ENCODE measurements around the gene SPAG6. TPM values are rescaled to one million over a fixed set of nuclear protein-coding genes. Genes with fewer than 3 reads are reported as not detected.

Gene SPAG6
- polyA plus RNA-seq, 3 donors: 0.11 to 0.13 TPM; not detected in 1

GRCh38 chr10:22342421-22342820 lies 2.9 kb upstream of the SPAG6 start:
- no peak for TF ChIP-seq CTCF (IDR thresholded peaks at IDR 0.05)
- Mint-ChIP-seq H3K27me3 (ENCODE audit: low read depth in 3 of 3) (peaks cover 80 to 91% (median 83%) of the 10 kb centered on the region in 3 donors), H3K4me1 (peaks cover 34% of the 10 kb centered on the region), H3K4me3 (peak overlapping the region in 1 of 2 donors; percentile 94), H3K9me3 (peaks cover 4 to 31% (median 21%) of the 10 kb centered on the region in 7 donors), H3K36me3 (peaks cover 1 to 23% of the 10 kb centered on the region in 2 donors), H3K27ac (no peak overlapping the region)
- no CpG with 5 or more reads among the region's 3 CpGs for WGBS (ENCODE audit: insufficient coverage)
- Histone ChIP-seq H3K27me3 (ENCODE audit: control insufficient read depth in 2 of 2, insufficient read depth in 2 of 2, low read length in 2 of 2) (peaks cover 78 to 90% of the 10 kb centered on the region in 2 donors), H2AFZ (ENCODE audit: insufficient read depth, low read depth, low read length, poor library complexity, severe bottlenecking) (no peak overlapping the region), H3K4me3 (replicated peaks in 1 of 3; ENCODE audit: low read depth in 2 of 3, low read length in 3 of 3) (no peak overlapping the region), H3K79me2 (ENCODE audit: insufficient read depth, low read length) (no peaks in the 10 kb centered on the region), H3K4me1 (ENCODE audit: control insufficient read depth in 1 of 2, insufficient read depth in 2 of 2, low read length in 2 of 2) (peaks cover 22 to 28% of the 10 kb centered on the region in 2 donors), H3K27ac (ENCODE audit: low read depth in 1 of 2, low read length in 2 of 2) (no peak overlapping the region), H3K9ac (ENCODE audit: insufficient read depth, low read length, poor library complexity, severe bottlenecking) (no peak overlapping the region), H3K9me3 (replicated peaks in 1 of 2; ENCODE audit: control insufficient read depth in 1 of 2, insufficient read depth in 1 of 2, low read length in 2 of 2) (peaks cover 4 to 40% of the 10 kb centered on the region in 2 donors), H3K4me2 (replicated peaks; ENCODE audit: extremely low read depth, low read length, poor library complexity, severe bottlenecking) (no peak overlapping the region), H4K20me1 (ENCODE audit: insufficient read depth, low read length) (no peaks in the 10 kb centered on the region), H3K36me3 (replicated peaks in 1 of 2; ENCODE audit: control insufficient read depth in 1 of 2, insufficient read depth in 2 of 2, low read length in 2 of 2) (no peaks in the 10 kb centered on the region)
- DNase-seq: no peak
- intact Hi-C loops (cut with micrococcal nuclease): loop anchor here (10.0 kb wide), 3 partner anchors 92 to 828 kb away; partner anchors contain the start of gene DNAJC1 (in 1 of the 2)

GRCh38 chr10:22343731-22344130 lies 1.6 kb upstream of the SPAG6 start:
- no CpG with 5 or more reads among the region's 3 CpGs for WGBS (ENCODE audit: insufficient coverage)
- no peak for TF ChIP-seq CTCF (IDR thresholded peaks at IDR 0.05)
- intact Hi-C loops (cut with micrococcal nuclease): loop anchor here (10.0 kb wide), 3 partner anchors 91 to 829 kb away; partner anchors contain the start of gene DNAJC1 (in 1 of the 2)

More at GRCh38 chr10:22343731-22344130, 1.6 kb upstream of the SPAG6 start:
- no peak overlapping the region for H3K9ac ChIP-seq (ENCODE audit: insufficient read depth, low read length, poor library complexity, severe bottlenecking)
- H3K4me3 ChIP-seq (replicated peaks in 1 of 3; ENCODE audit: low read depth in 2 of 3, low read length in 3 of 3): no peak overlapping the region
- Mint-ChIP-seq H3K4me3 (peak overlapping the region in 1 of 2 donors; percentile 87), H3K27me3 (ENCODE audit: low read depth in 3 of 3) (peaks cover 75 to 89% (median 81%) of the 10 kb centered on the region in 3 donors), H3K9me3 (peaks cover 4 to 29% (median 21%) of the 10 kb centered on the region in 7 donors), H3K27ac (no peak overlapping the region), H3K4me1 (peaks cover 30% of the 10 kb centered on the region), H3K36me3 (peaks cover 0 to 21% of the 10 kb centered on the region in 2 donors)
- H3K27me3 ChIP-seq (ENCODE audit: control insufficient read depth in 2 of 2, insufficient read depth in 2 of 2, low read length in 2 of 2): peaks cover 68 to 89% of the 10 kb centered on the region in 2 donors
- peaks cover 22 to 28% of the 10 kb centered on the region in 2 donors for H3K4me1 ChIP-seq (ENCODE audit: control insufficient read depth in 1 of 2, insufficient read depth in 2 of 2, low read length in 2 of 2)
- H3K4me2 ChIP-seq (replicated peaks; ENCODE audit: extremely low read depth, low read length, poor library complexity, severe bottlenecking): no peak overlapping the region
- no peak overlapping the region for H3K27ac ChIP-seq (ENCODE audit: low read depth in 1 of 2, low read length in 2 of 2)
- H3K36me3 ChIP-seq (replicated peaks in 1 of 2; ENCODE audit: control insufficient read depth in 1 of 2, insufficient read depth in 2 of 2, low read length in 2 of 2): no peaks in the 10 kb centered on the region
- H4K20me1 ChIP-seq (ENCODE audit: insufficient read depth, low read length): no peaks in the 10 kb centered on the region
- H3K9me3 ChIP-seq (replicated peaks in 1 of 2; ENCODE audit: control insufficient read depth in 1 of 2, insufficient read depth in 1 of 2, low read length in 2 of 2): peaks cover 4 to 32% of the 10 kb centered on the region in 2 donors
- no peaks in the 10 kb centered on the region for H3K79me2 ChIP-seq (ENCODE audit: insufficient read depth, low read length)
- H2AFZ ChIP-seq (ENCODE audit: insufficient read depth, low read depth, low read length, poor library complexity, severe bottlenecking): no peak overlapping the region
- no peak for DNase-seq

Data from CD14-positive monocyte (primary cell).